ENCODE measurements around the gene ZNF672. TPM values are rescaled to one million over a fixed set of nuclear protein-coding genes. Genes with fewer than 3 reads are reported as not detected.
"Not testable (repeated sequence)": the region's sequence is repeated elsewhere in the genome, so short reads cannot be mapped to it uniquely, and the experiment has no call there.

ZNF672 gene
- total RNA-seq: 10 to 100 TPM; 27.8 to 57.4 TPM

DNA sequence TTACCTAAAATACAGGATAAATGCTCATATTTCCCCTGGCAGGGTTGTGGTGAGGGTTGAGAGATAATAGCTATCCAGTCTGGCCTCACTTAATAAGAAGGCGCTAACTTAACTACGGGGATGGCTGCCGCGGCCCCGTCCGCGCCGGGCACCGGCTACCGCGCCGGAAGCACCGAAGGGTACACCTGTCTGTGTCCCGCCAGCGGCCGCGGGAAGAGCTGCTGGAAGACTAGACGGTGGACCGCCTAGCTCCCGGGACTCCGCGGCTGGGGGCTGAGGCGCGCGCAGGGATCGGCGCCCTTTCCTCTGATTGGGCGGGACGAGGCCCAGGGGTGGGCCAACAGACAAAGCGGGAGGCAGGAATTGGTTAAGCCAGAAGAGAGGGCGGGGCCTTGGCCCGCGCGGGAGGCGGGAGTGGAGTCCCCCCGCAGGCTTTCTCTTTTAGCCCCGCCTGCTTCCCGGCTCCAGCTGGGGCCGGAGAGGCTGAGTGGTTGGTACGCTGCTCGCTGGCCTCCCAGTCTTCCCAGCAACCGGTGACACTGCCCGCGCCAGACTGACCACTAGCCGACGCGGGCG, at the start of gene ZNF672:
ZNF672 (plus strand) TSS at position 444 of the 576 bp plus-strand sequence. CDS start 9,051 bp downstream, outside the sequence.
- no peak for TF ChIP-seq CTCF (IDR thresholded peaks at IDR 0.05)
- Histone ChIP-seq H3K9ac (ENCODE audit: low read depth in 2 of 2, low read length in 2 of 2) (peak within 1 kb of the TSS; percentile 94 to 99), H3K9me3 (no peaks in the 10 kb centered on the region), H3K27me3 (no peaks in the 10 kb centered on the region), H3K36me3 (no peaks in the 10 kb centered on the region), H3K27ac (peak within 1 kb of the TSS; percentile 99), H3K4me1 (peaks cover 3% of the 10 kb centered on the region), H3K4me3 (peak within 1 kb of the TSS; percentile 78)
- DNase-seq: peak; percentile 98
- intact Hi-C loops (cut with DNase I): no loop called here

DNA sequence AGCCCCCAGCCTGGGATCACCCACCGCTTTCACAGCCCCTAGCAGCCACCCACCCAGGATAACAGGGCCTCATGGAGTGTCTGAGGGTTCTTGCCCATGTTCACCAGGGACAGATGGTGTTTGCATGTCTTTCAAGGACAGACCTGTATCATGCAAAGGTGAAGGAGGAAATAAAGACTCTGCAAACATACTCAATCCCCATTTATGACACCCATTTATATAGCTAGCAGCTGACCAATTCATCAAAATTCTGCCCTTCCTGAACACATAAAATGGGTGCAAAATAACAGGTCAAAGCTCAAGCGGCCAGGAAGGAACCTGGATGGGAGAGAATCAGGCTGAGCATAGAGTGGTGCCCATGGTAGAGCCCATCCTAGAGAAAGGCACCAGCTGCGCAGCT, 49.7 kb upstream of the ZNF672 start:
- no peak for TF ChIP-seq CTCF (IDR thresholded peaks at IDR 0.05)
- intact Hi-C loops (cut with DNase I): no loop called here
- H3K27ac ChIP-seq: peak overlapping the region; percentile 14
- H3K4me1 ChIP-seq: no peaks in the 10 kb centered on the region
- H3K4me3 ChIP-seq: no peak overlapping the region
- no peaks in the 10 kb centered on the region for H3K27me3 ChIP-seq
- no peaks in the 10 kb centered on the region for H3K9me3 ChIP-seq
- no peak overlapping the region for H3K9ac ChIP-seq (ENCODE audit: low read depth in 2 of 2, low read length in 2 of 2)
- DNase-seq: no peak
- no peaks in the 10 kb centered on the region for H3K36me3 ChIP-seq

DNA sequence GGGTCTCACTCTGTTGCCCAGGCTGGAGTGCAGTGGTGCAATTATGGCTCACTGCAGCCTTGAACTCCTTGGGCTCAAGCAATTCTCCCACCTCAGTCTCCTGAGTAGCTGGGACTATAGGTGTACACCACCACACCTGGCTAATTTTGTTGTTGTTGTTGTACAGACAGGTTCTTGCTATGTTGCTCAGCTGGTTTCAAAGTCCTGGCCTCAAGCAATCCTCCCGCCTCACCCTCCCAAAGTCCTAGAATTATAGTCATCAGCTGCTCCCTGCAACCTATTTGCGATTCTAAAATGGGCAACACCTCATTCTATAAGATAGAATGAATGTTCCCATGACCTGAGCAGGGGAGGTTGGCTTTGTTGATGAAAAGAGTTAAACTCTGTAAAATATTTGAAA, 48.7 kb upstream of the ZNF672 start:
- H3K9ac ChIP-seq (ENCODE audit: low read depth in 2 of 2, low read length in 2 of 2); H3K4me3 ChIP-seq; H3K9me3 ChIP-seq; H3K27me3 ChIP-seq; H3K4me1 ChIP-seq; H3K36me3 ChIP-seq; DNase-seq; intact Hi-C loops (cut with DNase I): not testable (repeated sequence)
- peak overlapping the region; percentile 14 for H3K27ac ChIP-seq

DNA sequence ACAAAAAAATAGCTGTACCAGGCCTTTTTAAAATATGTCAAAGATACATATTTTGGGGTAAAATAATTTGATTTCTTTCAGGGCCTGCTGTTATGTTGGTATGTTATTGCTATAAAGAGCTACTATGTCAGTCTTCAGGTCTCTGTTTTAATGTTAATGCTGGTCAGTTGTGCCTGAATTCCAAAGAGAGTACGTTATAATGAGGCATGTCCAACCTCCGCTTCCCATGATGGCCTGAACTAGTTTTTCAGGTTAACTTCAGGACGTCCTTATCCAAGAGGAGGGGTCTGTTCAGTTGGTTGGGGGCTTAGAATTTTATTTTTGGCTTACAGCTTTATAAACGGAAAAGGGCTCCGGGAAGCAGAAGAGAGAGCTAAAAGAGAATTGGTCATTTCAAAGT, 47.6 kb upstream of the ZNF672 start:
- Histone ChIP-seq H3K4me1 (no peaks in the 10 kb centered on the region), H3K27me3 (no peaks in the 10 kb centered on the region), H3K4me3 (no peak overlapping the region), H3K27ac (no peak overlapping the region), H3K9me3 (no peaks in the 10 kb centered on the region), H3K9ac (ENCODE audit: low read depth in 2 of 2, low read length in 2 of 2) (no peak overlapping the region), H3K36me3 (no peaks in the 10 kb centered on the region)
- DNase-seq: no peak
- intact Hi-C loops (cut with DNase I): no loop called here
- TF ChIP-seq CTCF (IDR thresholded peaks at IDR 0.05): no peak

- no peak for DNase-seq
- Histone ChIP-seq H3K9me3 (no peaks in the 10 kb centered on the region), H3K4me1 (no peaks in the 10 kb centered on the region), H3K4me3 (no peak overlapping the region), H3K9ac (ENCODE audit: low read depth in 2 of 2, low read length in 2 of 2) (no peak overlapping the region), H3K36me3 (no peaks in the 10 kb centered on the region), H3K27ac (no peak overlapping the region), H3K27me3 (no peaks in the 10 kb centered on the region)
- intact Hi-C loops (cut with DNase I): no loop called here
- TF ChIP-seq CTCF (IDR thresholded peaks at IDR 0.05): no peak
Measured at GRCh38 chr1:248791010-248791409, 47.0 kb upstream of the ZNF672 start.

DNA sequence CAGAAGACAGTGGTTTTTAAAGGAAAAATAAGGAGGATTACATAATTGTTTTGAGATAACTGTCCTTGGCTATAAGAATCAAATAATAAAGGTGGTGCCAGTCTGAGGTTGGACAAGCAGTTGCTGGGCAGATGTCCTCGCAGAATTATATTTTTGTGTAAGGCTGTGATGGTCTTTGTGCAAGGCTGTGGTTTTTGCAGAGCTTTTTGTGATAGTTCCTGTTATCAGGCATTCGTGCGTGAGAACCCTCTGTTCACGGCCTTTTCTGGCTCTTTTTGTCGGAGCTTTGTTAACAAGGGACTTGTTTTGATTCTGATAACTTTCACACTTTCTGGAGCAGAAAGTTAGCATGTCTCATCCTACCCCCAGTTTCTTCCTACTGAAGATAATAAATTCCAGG, 45.7 kb upstream of the ZNF672 start:
- H3K9me3 ChIP-seq: no peaks in the 10 kb centered on the region
- no peaks in the 10 kb centered on the region for H3K36me3 ChIP-seq
- no peak for DNase-seq
- no peak overlapping the region for H3K4me3 ChIP-seq
- H3K27ac ChIP-seq: no peak overlapping the region
- intact Hi-C loops (cut with DNase I): no loop called here
- H3K27me3 ChIP-seq: no peaks in the 10 kb centered on the region
- H3K4me1 ChIP-seq: no peaks in the 10 kb centered on the region
- no peak overlapping the region for H3K9ac ChIP-seq (ENCODE audit: low read depth in 2 of 2, low read length in 2 of 2)
- TF ChIP-seq CTCF (IDR thresholded peaks at IDR 0.05): no peak

Data from colonic mucosa (tissue), 4 donors.